Activated CD4-positive, alpha-beta memory T cell treated with anti-CD3 and anti-CD28 coated beads, Interleukin-2, amount 10 ng/mL, durations not matched to agents 7 days and 5 days (primary cell): ENCODE data around the gene MLF2. TPM values are rescaled to one million over a fixed set of nuclear protein-coding genes. Genes with fewer than 3 reads are reported as not detected.
"Not testable (repeated sequence)": the region's sequence is repeated elsewhere in the genome, so short reads cannot be mapped to it uniquely, and the experiment has no call there.

Experiments
- CTCF ChIA-PET: fragments of 350-600 bp; sonication (Branson Sonifier 250); formaldehyde crosslinking; loops from one replicate; lab custom pipeline; 2021; ENCODE audit warnings: antibody characterized with exemption, inconsistent platforms; lab: Charles Lee
- POLR2A ChIA-PET: fragments of 350-600 bp; sonication (Branson Sonifier 250); formaldehyde crosslinking; loops from one replicate; lab custom pipeline; 2021; ENCODE audit warnings: antibody characterized with exemption; lab: Charles Lee
- DNase-seq: peaks from one replicate; pipeline ENCODE4 v3.0.0-alpha.2; 2020
- H3K27ac Mint-ChIP-seq: one replicate; pipeline ENCODE4 v1.8.0; 2021; ENCODE audit warnings: mild to moderate bottlenecking, mixed read lengths
- H3K27me3 Mint-ChIP-seq: one replicate; pipeline ENCODE4 v1.8.0; 2021; ENCODE audit warnings: mixed read lengths
- H3K36me3 Mint-ChIP-seq: one replicate; pipeline ENCODE4 v1.8.0; 2021; ENCODE audit warnings: low read depth, mixed read lengths
- H3K4me1 Mint-ChIP-seq: one replicate; pipeline ENCODE4 v1.8.0; 2021; ENCODE audit warnings: mixed read lengths
- H3K4me3 Mint-ChIP-seq: one replicate; pipeline ENCODE4 v1.8.0; 2021; ENCODE audit warnings: mild to moderate bottlenecking, mixed read lengths
- H3K9me3 Mint-ChIP-seq: one replicate; pipeline ENCODE4 v1.8.0; 2021; ENCODE audit warnings: mixed read lengths
- total RNA-seq, 2 experiments: library from RNA; stranded (reverse); gene quantifications; one replicate each; pipeline ENCODE4 v1.2.3, GENCODE V29; 2021

MLF2 gene
- total RNA-seq, 2 experiments from 2014 or later: 101 to 108 TPM

GRCh38 chr12:6723607-6724408, 29.1 kb downstream of the MLF2 start, which contains the start of gene COPS7A:
Gene COPS7A (plus strand): TSS chr12:6724046. CDS start chr12:6724657, 611 bp downstream.
- Mint-ChIP-seq H3K4me3 (peak within 1 kb of the TSS; percentile 84), H3K9me3 (no peaks in the 10 kb centered on the region), H3K4me1 (peaks cover 22% of the 10 kb centered on the region), H3K27ac (peak within 1 kb of the TSS; percentile 92), H3K36me3 (peaks cover 9% of the 10 kb centered on the region), H3K27me3 (no peaks in the 10 kb centered on the region)
- CTCF ChIA-PET: interaction anchor here (0.7 to 4.6 kb wide), 26 partner anchors 9 to 294 kb away, joined by 3 to 41 read pairs (median 5); partner anchors contain the start of genes CD4, CDCA3, LPCAT3 and MLF2
- DNase-seq: peak; percentile 99
- POLR2A ChIA-PET: interaction anchor here (0.5 to 4.0 kb wide), 52 partner anchors 9 to 685 kb away, joined by 3 to 103 read pairs (median 4); partner anchors contain the start of genes C12orf57, CD4, CDCA3 and GAPDH

DNA sequence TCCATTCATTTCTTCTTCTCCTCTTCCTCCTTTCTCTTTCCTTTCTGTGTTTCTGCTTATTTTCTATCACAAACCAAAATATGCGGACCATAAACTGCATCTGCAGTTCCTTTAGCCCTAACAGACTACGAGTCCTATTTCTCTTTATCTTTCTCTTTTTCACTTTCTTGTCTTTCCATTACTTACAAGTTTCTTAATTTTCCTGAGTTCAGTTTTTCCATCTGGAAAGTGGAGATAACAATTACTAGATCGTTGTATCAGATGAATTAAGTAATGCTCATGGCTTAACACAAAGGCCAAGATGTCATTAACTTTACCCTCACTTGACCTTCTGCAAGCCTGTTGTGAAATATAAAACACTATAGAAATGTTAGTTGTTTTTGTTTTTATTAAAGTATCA, 30.1 kb downstream of the MLF2 start:
- no peak overlapping the region for H3K4me3 Mint-ChIP-seq
- H3K36me3 Mint-ChIP-seq: peaks cover 8% of the 10 kb centered on the region
- no peaks in the 10 kb centered on the region for H3K9me3 Mint-ChIP-seq
- no peaks in the 10 kb centered on the region for H3K27me3 Mint-ChIP-seq
- H3K4me1 Mint-ChIP-seq: peaks cover 22% of the 10 kb centered on the region
- CTCF ChIA-PET: interaction anchor here (1.5 to 4.6 kb wide), 9 partner anchors 24 to 169 kb away, joined by 5 to 41 read pairs (median 9); partner anchors contain the start of genes MLF2, PTMS and ZNF384
- H3K27ac Mint-ChIP-seq: no peak overlapping the region
- POLR2A ChIA-PET: interaction anchor here (1.0 to 4.0 kb wide), 23 partner anchors 10 to 386 kb away, joined by 3 to 103 read pairs (median 8); partner anchors contain the start of genes C12orf57, CDCA3, GAPDH and MLF2
- DNase-seq: no peak

GRCh38 chr12:6716874-6717437, 36.0 kb downstream of the MLF2 start:
- H3K36me3 Mint-ChIP-seq: no peaks in the 10 kb centered on the region
- no peak for DNase-seq
- ChIA-PET CTCF (interaction anchor here (0.9 kb wide), 1 partner anchor 72 kb away, joined by 3 read pairs; the partner anchor contains the start of gene CD4), POLR2A (no interaction called here)
- H3K27me3 Mint-ChIP-seq: peaks cover 3% of the 10 kb centered on the region
- no peak overlapping the region for H3K27ac Mint-ChIP-seq
- H3K4me3 Mint-ChIP-seq: no peak overlapping the region
- no peaks in the 10 kb centered on the region for H3K9me3 Mint-ChIP-seq
- peaks cover 2% of the 10 kb centered on the region for H3K4me1 Mint-ChIP-seq

DNA sequence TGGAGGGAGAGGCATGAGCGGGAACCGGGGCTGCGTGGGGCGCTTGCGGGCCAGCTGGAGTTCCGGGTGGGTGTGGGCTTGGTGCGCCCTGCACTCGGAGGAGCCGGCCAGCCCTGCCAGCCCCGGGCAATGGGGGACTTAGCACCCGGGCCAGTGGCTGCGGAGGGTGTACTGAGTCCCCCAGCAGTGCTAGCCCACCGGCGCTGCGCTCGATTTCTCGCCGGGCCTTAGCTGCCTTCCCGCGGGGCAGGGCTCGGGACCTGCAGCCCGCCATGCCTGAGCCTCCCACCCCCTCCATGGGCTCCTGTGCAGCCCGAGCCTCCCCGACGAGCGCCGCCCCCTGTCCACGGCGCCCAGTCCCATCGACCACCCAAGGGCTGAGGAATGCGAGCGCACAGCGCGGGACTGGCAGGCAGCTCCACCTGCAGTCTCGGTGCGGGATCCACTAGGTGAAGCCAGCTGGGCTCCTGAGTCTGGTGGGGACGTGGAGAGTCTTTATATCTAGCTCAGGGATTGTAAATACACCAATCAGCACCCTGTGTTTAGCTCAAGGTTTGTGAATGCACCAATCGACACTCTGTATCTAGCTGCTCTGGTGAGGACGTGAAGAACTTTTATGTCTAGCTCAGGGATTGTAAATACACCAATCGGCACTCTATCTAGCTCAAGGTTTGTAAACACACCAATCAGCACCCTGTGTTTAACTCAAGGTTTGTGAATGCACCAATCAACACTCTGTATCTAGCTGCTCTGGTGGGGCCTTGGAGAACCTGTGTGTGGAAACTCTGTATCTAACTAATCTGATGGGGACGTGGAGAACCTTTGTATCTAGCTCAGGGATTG, 36.7 kb downstream of the MLF2 start:
- H3K36me3 Mint-ChIP-seq, H3K9me3 Mint-ChIP-seq, DNase-seq, POLR2A ChIA-PET, H3K4me3 Mint-ChIP-seq, H3K4me1 Mint-ChIP-seq, H3K27ac Mint-ChIP-seq, H3K27me3 Mint-ChIP-seq: not testable (repeated sequence)
- CTCF ChIA-PET: interaction anchor here (0.9 kb wide), 1 partner anchor 73 kb away, joined by 3 read pairs; the partner anchor contains the start of gene CD4

DNA sequence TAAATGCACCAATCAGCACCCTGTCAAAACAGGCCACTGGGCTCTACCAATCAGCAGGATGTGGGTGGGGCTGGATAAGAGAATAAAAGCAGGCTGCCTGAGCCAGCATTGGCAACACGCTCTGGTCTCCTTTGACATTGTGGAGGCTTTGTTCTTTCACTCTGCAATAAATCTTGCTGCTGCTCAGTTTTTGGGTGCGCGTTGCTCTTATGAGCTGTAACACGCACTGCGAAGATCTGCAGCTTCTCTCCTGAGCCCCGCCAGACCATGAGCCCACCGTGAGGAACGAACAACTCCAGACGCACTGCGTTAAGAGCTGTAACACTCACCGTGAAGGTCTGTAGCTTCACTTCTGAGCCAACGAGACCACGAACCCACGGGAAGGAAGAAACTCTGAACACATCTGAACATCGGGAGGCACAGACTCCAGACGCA, 44.0 kb downstream of the MLF2 start:
- peaks cover 8% of the 10 kb centered on the region for H3K4me1 Mint-ChIP-seq
- CTCF ChIA-PET: no interaction called here

GRCh38 chr12:6708351-6708750, 44.6 kb downstream of the MLF2 start:
- H3K4me1 Mint-ChIP-seq, H3K27ac Mint-ChIP-seq, H3K9me3 Mint-ChIP-seq, CTCF ChIA-PET, DNase-seq, H3K4me3 Mint-ChIP-seq, H3K36me3 Mint-ChIP-seq: not testable (repeated sequence)
- peaks cover 24% of the 10 kb centered on the region for H3K27me3 Mint-ChIP-seq
- POLR2A ChIA-PET: interaction anchor here (1.5 kb wide), 1 partner anchor 15 kb away, joined by 6 read pairs; the partner anchor contains the start of gene COPS7A

More for the DNA sequence above, 44.0 kb downstream of the MLF2 start:
- no peak for DNase-seq
- Mint-ChIP-seq H3K4me3 (peak overlapping the region; percentile 28), H3K27ac (peak overlapping the region; percentile 59), H3K9me3 (no peaks in the 10 kb centered on the region), H3K36me3 (peaks cover 5% of the 10 kb centered on the region), H3K27me3 (peaks cover 18% of the 10 kb centered on the region)
- POLR2A ChIA-PET: interaction anchor here (1.5 to 1.6 kb wide), 2 partner anchors 15 to 19 kb away, joined by 5 to 6 read pairs; partner anchors contain the start of genes COPS7A and ZNF384

DNA sequence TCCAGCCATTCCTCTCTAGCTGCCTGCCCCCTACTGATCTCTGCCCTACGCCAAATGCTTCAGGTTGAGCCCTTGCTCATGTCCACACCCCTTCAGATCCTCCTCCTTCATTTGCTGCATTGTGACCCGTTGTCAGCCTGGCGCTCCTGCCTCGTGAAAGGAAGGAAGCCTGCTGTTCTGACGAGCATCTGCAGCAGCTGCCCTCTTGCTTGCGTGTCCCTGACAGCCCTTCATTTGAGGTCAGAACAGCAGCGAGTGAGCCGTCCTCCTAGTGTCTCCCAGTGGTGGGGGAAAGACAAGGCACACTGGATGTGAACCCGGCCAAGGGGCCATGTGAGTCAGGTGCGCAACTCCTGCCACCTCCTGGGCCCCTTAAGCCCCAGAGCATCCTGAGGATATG, 49.3 kb downstream of the MLF2 start:
- Mint-ChIP-seq H3K9me3 (no peaks in the 10 kb centered on the region), H3K27ac (no peak overlapping the region), H3K27me3 (peaks cover 54% of the 10 kb centered on the region), H3K36me3 (no peaks in the 10 kb centered on the region), H3K4me1 (peaks cover 19% of the 10 kb centered on the region), H3K4me3 (no peak overlapping the region)
- DNase-seq: no peak
- CTCF ChIA-PET: no interaction called here
- POLR2A ChIA-PET: no interaction called here

- Mint-ChIP-seq H3K4me3 (peak overlapping the region; percentile 46), H3K36me3 (no peaks in the 10 kb centered on the region), H3K27me3 (peaks cover 64% of the 10 kb centered on the region), H3K9me3 (no peaks in the 10 kb centered on the region), H3K27ac (no peak overlapping the region), H3K4me1 (peaks cover 22% of the 10 kb centered on the region)
- no peak for DNase-seq
- ChIA-PET POLR2A (no interaction called here), CTCF (no interaction called here)
Observed at GRCh38 chr12:6701078-6701768, 51.7 kb downstream of the MLF2 start.

DNA sequence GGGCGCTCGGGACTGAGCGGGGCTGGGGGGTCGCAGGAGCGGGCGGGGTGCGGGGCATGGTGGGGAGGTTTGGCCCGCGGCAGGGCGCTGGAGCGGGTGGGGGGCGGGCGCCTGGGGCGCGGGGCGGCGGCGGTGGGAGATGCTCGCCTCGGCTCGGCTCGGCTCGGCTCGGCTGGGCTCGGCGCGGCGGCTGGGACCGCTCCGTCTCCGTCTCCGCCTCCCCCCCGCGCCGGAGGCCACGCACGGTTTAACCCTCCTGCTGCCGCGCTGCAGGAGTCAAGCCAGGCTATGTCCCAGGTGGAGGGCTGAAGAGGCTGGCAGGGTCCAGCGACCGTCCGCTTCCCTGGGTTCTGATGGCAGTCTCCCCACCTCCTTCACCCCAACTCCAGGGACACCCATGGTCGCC, 52.3 kb downstream of the MLF2 start, which contains the start of gene PIANP:
PIANP (minus strand) TSS at position 170 of the 406 bp plus-strand sequence. CDS start 2,754 bp downstream, outside the sequence.
- H3K27me3 Mint-ChIP-seq: peaks cover 64% of the 10 kb centered on the region
- no peak within 1 kb of the TSS for H3K27ac Mint-ChIP-seq
- H3K36me3 Mint-ChIP-seq: no peaks in the 10 kb centered on the region
- ChIA-PET POLR2A (interaction anchor here (3.1 kb wide), 1 partner anchor 11 kb away, joined by 22 read pairs; the partner anchor contains the start of gene ZNF384), CTCF (no interaction called here)
- DNase-seq: peak; percentile 51
- H3K4me3 Mint-ChIP-seq: peak within 1 kb of the TSS; percentile 46
- H3K4me1 Mint-ChIP-seq: peaks cover 22% of the 10 kb centered on the region
- no peaks in the 10 kb centered on the region for H3K9me3 Mint-ChIP-seq

DNA sequence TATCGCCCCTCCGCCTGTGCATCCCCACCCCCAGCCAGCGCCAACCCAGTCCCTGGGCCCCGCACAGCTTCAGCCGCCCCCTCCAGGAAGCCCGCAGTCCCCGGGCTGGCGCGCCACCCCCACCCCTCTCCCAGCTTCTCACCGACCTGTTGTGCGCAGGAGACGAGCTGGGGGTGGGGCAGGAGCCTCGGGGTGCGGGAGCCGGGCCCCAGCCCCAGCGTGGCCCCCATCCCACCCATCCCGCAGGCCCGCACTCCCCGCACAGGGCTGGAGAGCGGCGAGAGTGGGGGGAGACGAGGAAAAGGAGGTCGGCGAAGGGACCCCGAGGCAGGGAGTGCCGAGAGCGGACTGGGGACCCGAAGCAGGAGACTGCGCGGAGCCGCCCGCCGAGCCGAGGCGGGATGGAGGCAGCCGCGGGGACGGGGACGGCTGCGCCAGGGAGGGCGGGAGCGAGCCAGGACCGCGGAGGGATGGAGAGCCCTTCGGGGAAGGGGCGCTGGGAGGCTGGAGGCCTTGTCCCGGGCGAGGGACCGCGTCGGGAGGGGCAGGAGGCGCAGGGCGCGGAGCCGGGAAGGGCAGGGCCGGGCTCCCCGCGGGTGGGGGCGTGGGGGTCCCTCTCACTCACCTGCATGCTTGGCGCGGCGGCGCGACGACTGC, 52.8 kb downstream of the MLF2 start:
- H3K4me3 Mint-ChIP-seq: peak overlapping the region; percentile 40
- H3K27me3 Mint-ChIP-seq: peaks cover 62% of the 10 kb centered on the region
- POLR2A ChIA-PET: interaction anchor here (1.6 to 3.1 kb wide), 2 partner anchors 11 to 24 kb away, joined by 4 to 22 read pairs; partner anchors contain the start of genes COPS7A and ZNF384
- H3K4me1 Mint-ChIP-seq: peaks cover 22% of the 10 kb centered on the region
- CTCF ChIA-PET: no interaction called here
- no peaks in the 10 kb centered on the region for H3K36me3 Mint-ChIP-seq
- DNase-seq: no peak
- H3K27ac Mint-ChIP-seq: no peak overlapping the region
- no peaks in the 10 kb centered on the region for H3K9me3 Mint-ChIP-seq
